GM21619 (cell line): ENCODE results near the gene WNT9A.
"Not testable (repeated sequence)": the region's sequence is repeated elsewhere in the genome, so short reads cannot be mapped to it uniquely, and the experiment has no call there.

Experiments
- ATAC-seq: cut with Tn5 transposase; IDR thresholded peaks from one replicate; pipeline ENCODE4 v1.9.1; 2021; ENCODE audit not compliant: unreplicated experiment

WNT9A gene

DNA sequence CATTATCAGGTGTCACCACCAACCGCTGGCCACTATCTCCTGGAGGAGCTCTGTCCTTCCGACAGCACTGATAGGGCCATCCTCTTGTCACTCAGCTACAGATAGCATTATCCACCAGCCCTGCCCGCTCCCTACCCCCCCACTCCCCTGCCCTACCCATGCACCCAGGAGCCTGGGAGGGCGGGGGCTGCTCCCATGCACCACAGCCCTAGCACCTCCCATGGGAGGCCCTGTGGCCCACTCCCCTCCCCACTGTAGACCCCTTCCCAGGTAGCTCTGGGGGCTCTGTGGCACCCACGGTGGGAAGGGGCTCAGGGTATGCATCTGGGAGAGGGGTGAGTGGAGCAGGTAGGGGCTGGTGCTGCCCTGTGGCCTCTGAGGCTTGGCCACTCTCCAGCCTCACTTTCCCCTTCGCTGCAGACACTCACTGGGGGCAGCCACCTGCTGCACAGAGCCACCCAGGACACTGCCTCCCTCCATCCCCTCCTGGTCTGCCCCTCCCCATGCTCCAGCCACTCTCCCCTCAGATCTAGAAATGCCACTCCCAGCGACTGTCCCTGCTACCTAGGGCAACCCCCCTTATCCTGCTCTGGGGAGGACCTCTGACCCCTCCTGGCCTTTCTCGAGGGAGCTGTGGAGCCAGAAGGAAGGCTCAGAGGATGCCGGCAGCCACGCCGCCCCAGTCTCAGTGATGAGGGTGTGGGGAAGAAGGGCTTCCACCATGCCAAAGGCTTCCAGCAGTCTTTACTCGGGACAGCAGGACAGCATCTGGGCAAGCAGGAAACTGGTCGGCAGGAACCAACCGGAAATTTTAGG, 58.5 kb downstream of the WNT9A start:
- no peak for ATAC-seq

DNA sequence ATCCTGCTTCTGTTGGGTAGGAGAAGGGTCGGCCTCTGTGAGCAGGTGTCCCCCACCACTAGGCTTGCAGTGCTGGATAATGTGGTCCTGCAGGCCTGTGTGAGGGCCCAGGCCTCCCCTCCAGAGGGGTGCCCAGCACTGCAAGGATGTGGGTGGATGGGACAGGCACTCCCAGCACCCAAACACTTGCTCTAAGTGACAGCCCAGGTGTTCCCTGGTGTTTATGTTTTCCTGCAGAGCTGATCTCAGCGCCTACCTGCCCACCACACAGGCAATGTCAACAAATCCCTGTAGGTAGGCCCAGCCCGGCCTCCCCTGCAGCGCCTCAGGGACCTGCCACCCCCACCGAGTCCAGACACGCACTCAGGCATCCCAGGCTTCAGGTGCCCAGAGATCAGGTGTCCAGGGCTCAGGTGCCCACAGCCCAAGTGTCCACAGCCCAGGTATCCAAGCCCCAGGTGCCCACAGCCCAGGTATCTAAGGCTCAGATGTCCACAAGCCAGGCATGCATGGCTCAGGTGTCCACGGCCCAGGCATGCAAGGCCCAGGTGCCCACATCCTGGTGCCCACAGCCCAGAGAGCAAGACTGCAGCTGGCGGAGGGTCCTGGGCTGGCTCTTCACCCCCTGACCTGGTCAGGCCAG, 59.2 kb downstream of the WNT9A start:
- no peak for ATAC-seq

DNA sequence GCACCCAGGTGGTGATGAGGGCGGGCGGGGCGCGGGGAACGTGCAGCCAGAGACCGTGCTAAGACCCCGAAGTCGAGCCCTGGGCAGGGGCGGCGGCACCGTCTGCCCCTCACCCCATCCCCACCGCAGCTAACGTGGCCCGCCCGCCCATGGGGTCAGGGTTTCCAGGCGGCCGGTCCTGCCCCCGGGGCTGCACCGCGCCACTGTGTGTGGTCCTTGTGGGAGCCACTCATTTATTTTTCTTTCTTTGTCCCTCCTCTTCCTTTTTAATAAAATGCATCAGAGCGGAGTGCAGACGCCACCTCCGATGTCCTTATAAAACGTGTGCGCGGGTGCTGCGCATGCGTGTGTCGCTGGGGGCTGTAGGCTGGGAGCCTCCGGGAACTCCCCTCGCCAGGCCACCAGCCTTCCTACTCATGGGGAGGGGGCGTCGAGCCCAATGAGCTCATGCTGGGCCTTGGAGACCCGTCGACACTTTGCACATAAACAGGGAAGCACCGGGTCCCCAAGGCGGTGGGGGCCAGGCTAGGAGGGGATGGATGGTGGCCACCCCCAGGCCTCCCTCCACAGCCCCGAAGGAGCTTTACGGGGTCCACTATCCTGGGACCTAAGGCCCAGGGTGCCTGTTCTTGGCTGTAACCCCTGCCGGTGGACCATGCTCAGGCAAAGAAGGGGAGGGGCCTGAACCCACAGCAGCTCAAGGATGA, 59.9 kb downstream of the WNT9A start:
- no peak for ATAC-seq

- ATAC-seq: no peak
Measured at GRCh38 chr1:227886993-227887696, 60.6 kb downstream of the WNT9A start.

- ATAC-seq: no peak
Measured at GRCh38 chr1:227886503-227886961, 61.2 kb downstream of the WNT9A start.

DNA sequence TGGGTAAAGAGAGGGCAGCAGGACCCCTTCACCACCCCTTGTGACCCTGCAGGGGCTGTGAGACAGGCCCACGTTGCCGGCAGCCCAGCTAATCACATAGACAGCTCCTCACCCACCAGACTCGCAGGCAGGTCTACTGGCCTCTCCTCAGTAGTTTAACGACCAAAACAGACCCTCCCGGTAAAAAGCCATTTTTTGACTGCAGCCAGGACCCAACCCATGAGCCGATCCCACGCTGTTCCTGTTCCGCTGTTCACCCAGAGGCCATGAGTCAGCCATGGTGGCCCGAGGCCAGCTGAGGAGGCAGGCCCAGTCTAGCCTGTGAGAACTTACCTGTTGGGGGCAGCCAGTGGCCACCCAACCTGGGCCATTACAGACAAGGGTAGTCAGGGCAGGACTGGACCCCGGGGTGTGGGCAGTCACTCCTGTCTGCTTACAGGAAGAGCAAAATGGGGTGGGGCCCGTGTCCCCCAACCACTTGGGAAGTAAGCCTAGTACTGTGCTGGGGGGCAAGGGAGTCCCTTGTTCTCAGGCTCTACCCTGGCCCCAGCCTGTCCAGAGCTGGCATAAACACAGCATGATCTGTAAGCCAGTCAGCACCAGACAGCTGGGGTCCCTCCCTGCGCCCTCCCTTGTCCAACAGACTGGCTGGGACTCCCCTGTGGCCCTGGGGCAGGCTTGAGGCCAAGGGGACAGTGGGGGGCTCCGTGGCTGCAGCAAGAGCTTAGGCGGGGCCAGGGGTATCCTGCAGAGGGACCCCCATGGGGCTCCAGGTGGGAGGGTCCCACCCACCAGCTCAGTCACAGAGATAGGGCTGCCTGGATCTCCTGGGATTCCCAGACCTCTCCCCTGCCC, 61.9 kb downstream of the WNT9A start:
- ATAC-seq: no peak

DNA sequence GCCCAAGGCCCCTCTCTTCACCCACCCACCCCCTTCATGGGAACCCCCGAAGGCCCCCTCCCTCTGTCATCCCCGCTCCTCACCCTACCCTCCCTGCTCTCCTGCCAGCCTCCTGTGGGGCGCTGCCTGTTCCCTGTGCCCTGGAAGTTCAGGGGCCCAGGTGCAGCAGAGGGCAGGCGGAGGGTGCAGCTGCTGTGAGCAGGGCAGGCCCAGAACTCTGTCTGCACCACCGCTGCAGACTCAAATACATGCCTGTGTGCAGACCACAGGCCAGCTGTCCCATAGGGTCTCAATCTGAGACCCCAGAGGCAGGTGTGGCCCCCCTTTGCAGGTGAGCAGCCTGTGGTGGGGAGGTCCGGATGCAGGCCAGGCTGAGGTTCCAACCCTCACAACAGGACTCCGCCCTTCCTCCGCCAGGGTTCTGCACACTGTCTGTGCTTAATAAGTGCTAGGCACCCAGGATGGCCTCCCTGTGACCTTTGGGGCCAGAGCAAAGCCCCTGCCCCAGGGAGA, 62.5 kb downstream of the WNT9A start:
- ATAC-seq: no peak

GRCh38 chr1:227884370-227885134, 63.2 kb downstream of the WNT9A start:
- no peak for ATAC-seq

- ATAC-seq: no peak
Measured at GRCh38 chr1:227883641-227884301, 64.0 kb downstream of the WNT9A start.

DNA sequence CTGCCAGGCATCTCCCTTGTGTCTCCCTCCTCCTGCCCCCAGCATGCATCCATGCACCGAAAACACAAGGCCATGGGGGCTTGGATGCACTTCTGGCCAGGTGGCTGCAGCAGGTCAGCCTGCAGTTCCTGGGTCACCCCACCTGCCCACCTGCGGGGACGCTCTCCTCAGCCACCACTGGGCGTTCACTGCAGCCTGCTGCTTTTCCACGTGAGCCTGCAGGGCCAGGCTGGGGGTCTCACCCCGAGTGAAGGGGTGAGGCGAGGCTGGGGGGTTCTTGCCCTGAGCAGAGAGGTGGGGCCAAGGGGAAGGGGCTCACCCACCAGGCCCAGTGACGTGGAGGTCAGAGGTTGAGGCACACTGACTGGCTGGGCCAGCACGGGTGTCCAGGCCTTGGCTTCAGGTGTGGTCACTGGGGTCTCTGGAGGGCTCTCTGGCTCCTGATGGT, 64.6 kb downstream of the WNT9A start:
- no peak for ATAC-seq

GRCh38 chr1:227880342-227880924, 67.3 kb downstream of the WNT9A start:
- no peak for ATAC-seq

- ATAC-seq: not testable (repeated sequence)
Measured at GRCh38 chr1:227877810-227878209, 69.9 kb downstream of the WNT9A start.

GRCh38 chr1:227871892-227872291, 75.8 kb downstream of the WNT9A start:
- not testable (repeated sequence) for ATAC-seq

GRCh38 chr1:227870366-227870765, 77.4 kb downstream of the WNT9A start:
- no peak for ATAC-seq

- no peak for ATAC-seq
Measured at GRCh38 chr1:227869851-227870305, 77.9 kb downstream of the WNT9A start.

GRCh38 chr1:227869279-227869842, 78.4 kb downstream of the WNT9A start:
- ATAC-seq: no peak
